Neural crest cell (in vitro differentiated cells): ENCODE data around the gene CAD. TPM values are rescaled to one million over a fixed set of nuclear protein-coding genes. Genes with fewer than 3 reads are reported as not detected.

Experiments used
- DNase-seq: peaks from one replicate; pipeline ENCODE4 v3.0.0; 2021; ENCODE audit warnings: low read depth, mixed read lengths, low spot score
- H3K27ac Mint-ChIP-seq: one replicate; pipeline ENCODE4 v1.8.0; 2021; ENCODE audit warnings: mild to moderate bottlenecking, mixed read lengths; ENCODE audit not compliant: unreplicated experiment
- H3K27me3 Mint-ChIP-seq: 2 replicates; pipeline ENCODE4 v1.8.0; 2021; ENCODE audit warnings: low read depth, mild to moderate bottlenecking, mixed read lengths
- H3K36me3 Mint-ChIP-seq: 2 replicates; pipeline ENCODE4 v1.8.0; 2021; ENCODE audit warnings: low read depth, mild to moderate bottlenecking, mixed read lengths
- H3K4me1 Mint-ChIP-seq: 2 replicates; pipeline ENCODE4 v1.8.0; 2021; ENCODE audit warnings: mixed read lengths
- H3K4me3 Mint-ChIP-seq: one replicate; pipeline ENCODE4 v1.8.0; 2021; ENCODE audit warnings: mild to moderate bottlenecking, mixed read lengths
- H3K9me3 Mint-ChIP-seq: 2 replicates; pipeline ENCODE4 v1.8.0; 2021; ENCODE audit warnings: mixed read lengths
- total RNA-seq: library from RNA; stranded (reverse); gene quantifications from 2 replicates; pipeline ENCODE4 v1.2.1, GENCODE V29; 2021
- TF ChIP-seq, protein P1 (sequence below): fragments of 200-600 bp; sonication (generic); conservative IDR thresholded peaks from 2 replicates; pipeline ENCODE4 v1.5.0; 2021; ENCODE audit warnings: antibody characterized with exemption, mild to moderate bottlenecking

Gene CAD
- total RNA-seq, 1 donor from 2014 or later = 117 TPM

DNA sequence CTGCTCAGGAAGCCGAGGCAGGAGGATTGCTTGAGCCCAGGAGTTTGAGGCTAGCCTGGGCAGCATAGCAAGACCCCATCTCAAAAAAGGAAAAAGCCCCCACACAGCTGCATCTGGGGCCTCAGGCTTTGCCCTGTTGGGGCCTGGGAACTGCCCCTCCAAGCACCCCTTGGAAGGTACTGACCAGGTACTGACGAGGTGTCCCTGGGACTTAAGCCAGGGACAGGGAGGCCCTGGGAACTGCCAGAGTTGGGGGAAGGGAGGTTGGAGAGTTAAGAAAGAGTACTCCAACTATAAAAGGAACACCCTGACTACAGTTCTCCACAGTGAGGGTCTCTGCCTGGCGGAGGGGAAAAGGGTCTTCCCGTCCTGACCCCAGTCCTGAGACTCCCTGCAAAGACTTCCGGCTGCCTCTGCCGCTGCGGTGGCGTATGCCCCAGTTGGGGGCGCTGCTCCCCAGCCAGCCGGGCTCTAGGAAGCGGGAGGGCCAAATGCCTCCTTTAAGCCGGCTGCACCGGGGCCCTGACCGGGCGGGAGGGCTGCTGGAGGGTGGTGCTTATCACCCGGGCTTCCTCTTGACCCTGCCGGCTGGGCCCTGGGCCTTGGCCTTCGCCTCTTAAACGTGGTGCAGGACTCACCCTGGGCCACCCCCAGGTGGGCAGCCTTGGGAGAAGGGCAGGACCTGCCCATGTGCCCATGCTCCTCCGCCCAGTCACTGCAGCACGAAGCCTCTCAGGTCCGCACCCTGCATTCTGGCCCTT, 32.9 kb downstream of the CAD start:
- H3K4me3 Mint-ChIP-seq = no peak overlapping the region

DNA sequence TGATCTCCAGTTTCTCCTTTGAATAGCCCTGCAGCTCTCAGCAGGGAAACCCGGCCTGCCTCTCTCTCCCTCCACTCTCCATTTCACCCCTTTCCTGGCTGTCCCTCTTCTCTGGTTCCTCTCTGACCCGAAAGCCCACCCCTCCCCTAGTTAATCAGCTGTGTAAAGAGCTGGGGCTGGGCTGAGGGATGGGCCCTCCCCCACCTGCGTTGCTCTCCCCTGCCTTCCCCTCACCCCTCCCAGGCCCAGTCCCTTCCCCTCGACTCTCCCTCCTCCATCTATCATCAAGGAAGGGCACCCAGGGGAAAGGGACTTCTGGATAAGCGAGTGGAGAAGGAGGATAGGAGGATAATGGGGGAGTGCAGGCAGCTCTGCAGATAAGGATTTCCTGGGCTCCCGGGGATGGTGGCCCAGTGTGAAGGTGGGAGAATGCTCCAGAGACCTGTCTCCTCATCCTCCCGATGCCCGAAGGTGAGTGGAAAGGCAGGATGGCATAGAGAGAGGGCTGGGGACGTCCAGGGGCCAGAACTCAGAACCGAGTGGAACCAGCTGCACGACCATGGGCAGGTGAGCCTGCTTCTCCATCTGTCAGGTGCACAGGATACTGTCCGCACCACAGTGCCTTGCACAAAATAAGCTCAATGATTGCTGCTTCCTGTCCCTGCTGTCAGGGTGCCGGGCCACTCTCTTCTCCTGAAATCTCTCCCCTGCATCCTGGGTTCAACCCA, 33.6 kb downstream of the CAD start:
- Mint-ChIP-seq H3K27ac (no peak overlapping the region), H3K27me3 (peaks cover 22% of the 10 kb centered on the region), H3K4me1 (peaks cover 8% of the 10 kb centered on the region), H3K4me3 (no peak overlapping the region), H3K36me3 (no peaks in the 10 kb centered on the region), H3K9me3 (no peaks in the 10 kb centered on the region)
- DNase-seq = no peak
- TF ChIP-seq, protein P1, sequence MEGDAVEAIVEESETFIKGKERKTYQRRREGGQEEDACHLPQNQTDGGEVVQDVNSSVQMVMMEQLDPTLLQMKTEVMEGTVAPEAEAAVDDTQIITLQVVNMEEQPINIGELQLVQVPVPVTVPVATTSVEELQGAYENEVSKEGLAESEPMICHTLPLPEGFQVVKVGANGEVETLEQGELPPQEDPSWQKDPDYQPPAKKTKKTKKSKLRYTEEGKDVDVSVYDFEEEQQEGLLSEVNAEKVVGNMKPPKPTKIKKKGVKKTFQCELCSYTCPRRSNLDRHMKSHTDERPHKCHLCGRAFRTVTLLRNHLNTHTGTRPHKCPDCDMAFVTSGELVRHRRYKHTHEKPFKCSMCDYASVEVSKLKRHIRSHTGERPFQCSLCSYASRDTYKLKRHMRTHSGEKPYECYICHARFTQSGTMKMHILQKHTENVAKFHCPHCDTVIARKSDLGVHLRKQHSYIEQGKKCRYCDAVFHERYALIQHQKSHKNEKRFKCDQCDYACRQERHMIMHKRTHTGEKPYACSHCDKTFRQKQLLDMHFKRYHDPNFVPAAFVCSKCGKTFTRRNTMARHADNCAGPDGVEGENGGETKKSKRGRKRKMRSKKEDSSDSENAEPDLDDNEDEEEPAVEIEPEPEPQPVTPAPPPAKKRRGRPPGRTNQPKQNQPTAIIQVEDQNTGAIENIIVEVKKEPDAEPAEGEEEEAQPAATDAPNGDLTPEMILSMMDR = no peak

More for the DNA sequence above, 32.9 kb downstream of the CAD start:
- Mint-ChIP-seq H3K27ac (no peak overlapping the region), H3K36me3 (no peaks in the 10 kb centered on the region), H3K27me3 (peaks cover 16% of the 10 kb centered on the region), H3K9me3 (no peaks in the 10 kb centered on the region), H3K4me1 (peaks cover 8% of the 10 kb centered on the region)
- TF ChIP-seq, protein P1 = peak; percentile 72
- peak; percentile 70 for DNase-seq

DNA sequence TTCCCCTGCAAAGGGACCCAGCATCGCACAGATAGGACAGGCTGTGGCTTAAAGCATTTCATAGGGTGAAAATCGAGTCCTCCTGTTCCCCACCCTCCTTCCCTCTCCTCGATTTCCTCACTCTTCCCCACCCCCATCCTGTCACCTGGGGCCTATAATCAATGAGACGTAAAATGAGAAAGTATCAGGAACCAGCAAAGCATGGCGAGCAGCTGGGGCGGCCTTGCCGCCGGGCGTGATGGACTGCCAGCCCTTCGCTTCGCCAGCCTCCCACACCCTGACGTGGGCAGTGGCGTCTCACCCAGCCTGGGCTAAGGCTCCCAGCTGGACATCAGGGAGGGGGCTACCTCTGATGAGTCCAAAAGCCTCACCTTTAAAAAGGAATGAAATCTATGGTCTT, 34.6 kb downstream of the CAD start:
- H3K4me1 Mint-ChIP-seq = peaks cover 8% of the 10 kb centered on the region
- H3K4me3 Mint-ChIP-seq = no peak overlapping the region
- H3K9me3 Mint-ChIP-seq = no peaks in the 10 kb centered on the region
- peaks cover 31% of the 10 kb centered on the region for H3K27me3 Mint-ChIP-seq
- H3K36me3 Mint-ChIP-seq = no peaks in the 10 kb centered on the region
- no peak overlapping the region for H3K27ac Mint-ChIP-seq
- no peak for DNase-seq
- TF ChIP-seq, protein P1 = no peak

- H3K4me1 Mint-ChIP-seq = peaks cover 8% of the 10 kb centered on the region
- H3K9me3 Mint-ChIP-seq = no peaks in the 10 kb centered on the region
- H3K27me3 Mint-ChIP-seq = peaks cover 55% of the 10 kb centered on the region
- H3K4me3 Mint-ChIP-seq = no peak overlapping the region
- H3K27ac Mint-ChIP-seq = no peak overlapping the region
- TF ChIP-seq, protein P1 = no peak
- no peaks in the 10 kb centered on the region for H3K36me3 Mint-ChIP-seq
- DNase-seq = no peak
Measured at GRCh38 chr2:27255187-27255586, 38.0 kb downstream of the CAD start.

DNA sequence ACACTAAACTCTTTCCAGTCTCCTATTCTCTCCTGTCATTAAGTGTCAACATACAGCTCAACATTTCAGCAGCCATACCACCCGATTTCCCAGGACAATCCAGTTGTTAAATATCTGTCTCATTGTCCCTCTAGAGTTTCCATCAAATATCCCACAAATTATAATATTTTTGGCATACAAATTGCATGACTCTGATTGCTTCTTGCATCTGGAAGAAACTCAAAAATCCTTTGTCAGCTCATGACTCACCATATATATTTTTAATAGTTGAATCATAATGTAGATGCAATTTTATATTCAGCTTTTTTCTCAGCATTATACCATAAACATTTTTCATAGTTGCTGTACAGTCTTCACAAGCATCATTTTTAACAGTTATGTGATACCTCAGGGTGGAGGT, 38.5 kb downstream of the CAD start:
- Mint-ChIP-seq H3K9me3 (no peaks in the 10 kb centered on the region), H3K4me1 (peaks cover 8% of the 10 kb centered on the region), H3K27ac (no peak overlapping the region), H3K36me3 (no peaks in the 10 kb centered on the region), H3K4me3 (no peak overlapping the region), H3K27me3 (peaks cover 60% of the 10 kb centered on the region)
- DNase-seq = no peak
- TF ChIP-seq, protein P1 = no peak
